ENCODE measurements around the gene ZNF496.

The ZNF496 gene

DNA sequence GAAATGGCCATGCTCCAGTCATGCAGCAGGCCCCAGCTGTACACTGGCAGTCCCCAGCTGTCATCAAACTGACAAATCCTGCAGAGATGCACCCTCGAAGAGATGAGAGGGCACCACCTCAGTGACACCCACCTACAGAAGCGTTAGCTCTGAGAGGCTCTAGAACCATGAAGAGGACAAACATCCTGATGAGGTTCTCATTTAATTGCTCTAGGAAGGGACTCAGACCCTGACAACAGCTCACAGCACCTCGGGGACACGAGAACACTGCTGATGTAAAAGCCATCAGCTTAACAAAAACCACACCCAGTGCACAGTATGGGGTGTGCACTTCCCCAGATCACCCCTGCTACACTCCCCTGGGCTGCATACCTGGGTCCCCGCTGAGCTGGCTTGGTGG, 3.4 kb downstream of the ZNF496 start:
- DNase-seq (ENCODE audit: low read depth, low spot score), result no peak
- H3K9me3 ChIP-seq (ENCODE audit: control insufficient read depth, insufficient read depth, low read length), result no peaks in the 10 kb centered on the region
- WGBS (ENCODE audit: insufficient coverage, insufficient read length), result no CpG with 5 or more reads among the region's 5 CpGs
- H3K36me3 ChIP-seq (ENCODE audit: control insufficient read depth, insufficient read depth, low read length), result peaks cover 17% of the 10 kb centered on the region
- H3K4me1 ChIP-seq (ENCODE audit: control insufficient read depth, insufficient read depth, low read length), result peaks cover 6% of the 10 kb centered on the region
- no peaks in the 10 kb centered on the region for H3K27me3 ChIP-seq (ENCODE audit: control insufficient read depth, insufficient read depth, low read length)
- H3K27ac ChIP-seq (ENCODE audit: low read length), result no peak overlapping the region
- H3K4me3 ChIP-seq (ENCODE audit: low read length), result no peak overlapping the region

DNA sequence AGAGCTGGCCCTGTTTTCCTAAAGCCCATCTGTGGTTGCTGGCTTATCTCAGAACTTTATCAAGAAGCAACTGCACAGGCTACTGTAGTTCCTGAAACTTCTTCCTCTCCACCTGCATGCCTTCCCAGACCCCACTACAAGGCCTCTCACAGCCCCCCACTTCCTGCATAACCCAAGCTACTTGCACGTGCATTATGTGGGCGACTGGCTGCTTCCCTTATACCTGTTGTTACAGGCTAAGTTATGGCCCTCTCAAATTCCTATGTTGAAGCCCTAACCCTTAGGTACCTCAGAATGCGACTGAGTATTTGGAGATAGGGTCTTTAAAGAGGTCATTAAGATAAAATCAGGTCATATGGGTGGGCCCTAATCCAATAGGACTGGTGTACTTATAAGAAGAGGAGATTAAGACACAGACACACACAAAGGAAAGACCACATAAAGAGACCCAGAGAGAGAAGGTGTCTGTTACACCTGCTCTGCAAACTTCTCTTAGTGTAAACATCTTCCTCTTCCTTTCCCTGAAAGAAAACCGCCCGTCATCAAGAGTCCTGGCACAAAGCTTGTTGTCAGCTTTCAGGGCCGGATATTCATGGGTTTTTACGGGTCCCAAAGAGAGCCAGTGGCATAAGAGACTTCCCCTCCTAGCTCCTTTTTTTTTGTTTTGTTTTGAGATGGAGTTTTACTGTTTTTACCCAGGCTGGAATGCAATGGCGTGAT, 5.1 kb downstream of the ZNF496 start:
- no peaks in the 10 kb centered on the region for H3K27me3 ChIP-seq (ENCODE audit: control insufficient read depth, insufficient read depth, low read length)
- H3K4me3 ChIP-seq (ENCODE audit: low read length), result no peak overlapping the region
- DNase-seq (ENCODE audit: low read depth, low spot score), result no peak
- H3K27ac ChIP-seq (ENCODE audit: low read length), result no peak overlapping the region
- H3K4me1 ChIP-seq (ENCODE audit: control insufficient read depth, insufficient read depth, low read length), result peaks cover 3% of the 10 kb centered on the region; the same call in 1 of the 2 replicates
- no peaks in the 10 kb centered on the region for H3K9me3 ChIP-seq (ENCODE audit: control insufficient read depth, insufficient read depth, low read length)
- no CpG with 5 or more reads among the region's 8 CpGs for WGBS (ENCODE audit: insufficient coverage, insufficient read length)
- peaks cover 25% of the 10 kb centered on the region for H3K36me3 ChIP-seq (ENCODE audit: control insufficient read depth, insufficient read depth, low read length)

DNA sequence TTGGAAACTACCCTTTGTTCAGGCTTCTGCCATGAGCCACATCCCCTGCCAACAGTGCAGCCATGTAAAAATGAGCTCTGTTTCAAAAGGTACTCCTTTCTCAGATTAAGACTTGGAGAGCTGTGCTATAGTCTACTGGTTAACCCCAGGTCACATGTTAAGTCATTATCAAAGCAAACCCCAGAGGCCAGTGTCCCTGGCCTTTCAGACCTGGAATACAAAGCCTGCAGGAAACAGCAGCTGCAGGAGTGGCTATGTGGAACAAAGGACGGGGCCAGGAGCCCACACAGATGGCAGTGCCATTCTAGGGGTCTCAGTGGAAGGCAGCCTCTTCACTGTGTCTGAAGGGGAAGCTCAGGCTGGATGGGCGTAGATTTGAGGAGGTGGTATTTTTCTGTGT, 6.7 kb downstream of the ZNF496 start:
- Histone ChIP-seq H3K9me3 (ENCODE audit: control insufficient read depth, insufficient read depth, low read length) (no peaks in the 10 kb centered on the region), H3K4me1 (ENCODE audit: control insufficient read depth, insufficient read depth, low read length) (no peaks in the 10 kb centered on the region), H3K4me3 (ENCODE audit: low read length) (no peak overlapping the region), H3K27ac (ENCODE audit: low read length) (no peak overlapping the region), H3K36me3 (ENCODE audit: control insufficient read depth, insufficient read depth, low read length) (peaks cover 31% of the 10 kb centered on the region), H3K27me3 (ENCODE audit: control insufficient read depth, insufficient read depth, low read length) (no peaks in the 10 kb centered on the region)
- DNase-seq (ENCODE audit: low read depth, low spot score), result no peak
- no CpG with 5 or more reads among the region's 2 CpGs for WGBS (ENCODE audit: insufficient coverage, insufficient read length)

DNA sequence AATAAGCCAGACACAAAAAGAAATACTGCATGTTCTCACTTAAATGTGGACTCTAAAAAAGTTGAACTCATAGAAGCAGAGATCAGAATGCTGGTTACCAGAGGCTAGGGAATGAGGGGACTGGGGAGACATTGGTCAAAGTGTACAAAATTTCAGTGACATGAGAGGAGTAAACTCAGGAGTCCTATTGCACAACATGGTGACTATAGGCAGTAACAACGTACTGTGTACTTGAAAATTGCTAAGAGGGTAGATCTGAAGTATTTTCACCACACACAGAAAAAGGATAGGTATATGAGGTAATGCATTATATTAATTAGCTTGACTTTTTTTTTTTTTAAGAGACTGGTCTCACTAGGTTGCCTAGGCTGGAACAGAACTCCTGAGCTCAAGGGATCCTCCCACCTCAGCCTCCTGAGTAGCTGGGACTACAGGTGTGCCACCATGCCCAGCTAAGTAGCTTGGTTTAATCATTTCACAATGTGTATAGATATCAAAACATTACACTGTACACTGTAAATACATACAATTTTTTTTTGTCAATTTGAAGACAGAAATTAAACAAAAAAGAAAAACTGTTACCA, 7.4 kb downstream of the ZNF496 start:
- no peak overlapping the region for H3K4me3 ChIP-seq (ENCODE audit: low read length)
- no peaks in the 10 kb centered on the region for H3K4me1 ChIP-seq (ENCODE audit: control insufficient read depth, insufficient read depth, low read length)
- H3K27me3 ChIP-seq (ENCODE audit: control insufficient read depth, insufficient read depth, low read length), result no peaks in the 10 kb centered on the region
- DNase-seq (ENCODE audit: low read depth, low spot score), result no peak
- no peaks in the 10 kb centered on the region for H3K9me3 ChIP-seq (ENCODE audit: control insufficient read depth, insufficient read depth, low read length)
- H3K27ac ChIP-seq (ENCODE audit: low read length), result no peak overlapping the region
- H3K36me3 ChIP-seq (ENCODE audit: control insufficient read depth, insufficient read depth, low read length), result peaks cover 28% of the 10 kb centered on the region
- no CpG with 5 or more reads among the region's 1 CpG for WGBS (ENCODE audit: insufficient coverage, insufficient read length)

DNA sequence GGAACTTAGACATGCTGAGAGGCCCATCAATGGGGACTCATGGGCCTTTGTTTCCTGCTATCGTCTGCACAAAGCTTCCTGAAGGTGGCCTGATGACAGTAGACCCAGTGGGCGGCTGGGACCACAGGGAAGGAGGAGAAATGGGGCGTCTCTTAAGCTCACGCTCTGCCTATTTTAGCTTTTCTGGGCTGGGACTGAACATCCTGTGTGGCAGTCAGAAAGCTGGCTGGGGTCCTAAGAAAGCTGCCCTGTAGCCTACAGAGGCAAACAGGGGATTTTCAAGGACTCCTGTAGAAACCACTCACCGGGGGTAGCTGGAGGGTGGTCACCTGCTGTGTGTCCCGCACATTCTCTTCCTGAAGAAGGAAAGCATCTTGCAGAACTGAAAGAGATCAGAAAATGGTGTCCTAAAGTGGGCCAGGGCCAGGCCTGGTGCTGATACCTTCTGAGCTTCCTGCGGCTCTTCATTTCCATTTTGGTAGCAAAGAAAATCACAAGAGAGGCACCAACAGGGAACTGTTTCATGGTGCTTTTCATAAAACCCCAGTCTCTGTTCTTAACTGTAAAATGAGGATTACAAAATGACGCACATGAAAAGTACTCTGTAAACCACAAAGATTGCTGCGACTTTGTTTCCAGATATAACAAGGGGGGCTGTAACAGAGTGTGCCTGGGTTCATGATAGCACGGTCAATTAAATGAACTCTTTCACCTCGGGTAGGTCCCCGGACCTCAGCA, 8.6 kb downstream of the ZNF496 start:
- Histone ChIP-seq H3K4me1 (ENCODE audit: control insufficient read depth, insufficient read depth, low read length) (no peaks in the 10 kb centered on the region), H3K9me3 (ENCODE audit: control insufficient read depth, insufficient read depth, low read length) (no peaks in the 10 kb centered on the region), H3K27ac (ENCODE audit: low read length) (no peak overlapping the region), H3K4me3 (ENCODE audit: low read length) (no peak overlapping the region), H3K36me3 (ENCODE audit: control insufficient read depth, insufficient read depth, low read length) (peaks cover 15% of the 10 kb centered on the region; the same call in 1 of the 2 replicates), H3K27me3 (ENCODE audit: control insufficient read depth, insufficient read depth, low read length) (no peaks in the 10 kb centered on the region)
- DNase-seq (ENCODE audit: low read depth, low spot score), result no peak
- WGBS (ENCODE audit: insufficient coverage, insufficient read length), result no CpG with 5 or more reads among the region's 12 CpGs

DNA sequence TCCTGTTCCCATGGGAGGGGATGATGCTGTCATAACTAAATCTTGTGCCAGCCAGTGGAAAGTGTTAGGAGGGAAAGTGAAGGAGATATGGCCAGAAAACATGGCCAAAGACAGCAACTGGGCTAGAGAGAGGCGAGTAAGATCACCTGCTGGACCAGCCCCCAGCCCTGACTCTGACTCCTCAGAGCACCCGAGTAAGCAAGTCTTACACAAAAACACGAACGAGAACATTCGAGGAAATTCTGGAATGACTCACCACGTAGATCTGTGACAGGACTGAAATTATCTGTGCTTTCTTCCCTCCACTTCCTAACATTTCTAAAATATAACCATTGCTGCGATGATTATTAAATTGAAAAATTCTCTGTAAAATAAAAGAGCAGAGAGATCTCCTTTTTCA, 9.2 kb downstream of the ZNF496 start:
- no CpG with 5 or more reads among the region's 7 CpGs for WGBS (ENCODE audit: insufficient coverage, insufficient read length)
- H3K4me1 ChIP-seq (ENCODE audit: control insufficient read depth, insufficient read depth, low read length), result no peaks in the 10 kb centered on the region
- peaks cover 14% of the 10 kb centered on the region; the same call in 1 of the 2 replicates for H3K36me3 ChIP-seq (ENCODE audit: control insufficient read depth, insufficient read depth, low read length)
- DNase-seq (ENCODE audit: low read depth, low spot score), result no peak
- no peaks in the 10 kb centered on the region for H3K27me3 ChIP-seq (ENCODE audit: control insufficient read depth, insufficient read depth, low read length)
- no peaks in the 10 kb centered on the region for H3K9me3 ChIP-seq (ENCODE audit: control insufficient read depth, insufficient read depth, low read length)
- no peak overlapping the region for H3K27ac ChIP-seq (ENCODE audit: low read length)
- no peak overlapping the region for H3K4me3 ChIP-seq (ENCODE audit: low read length)

DNA sequence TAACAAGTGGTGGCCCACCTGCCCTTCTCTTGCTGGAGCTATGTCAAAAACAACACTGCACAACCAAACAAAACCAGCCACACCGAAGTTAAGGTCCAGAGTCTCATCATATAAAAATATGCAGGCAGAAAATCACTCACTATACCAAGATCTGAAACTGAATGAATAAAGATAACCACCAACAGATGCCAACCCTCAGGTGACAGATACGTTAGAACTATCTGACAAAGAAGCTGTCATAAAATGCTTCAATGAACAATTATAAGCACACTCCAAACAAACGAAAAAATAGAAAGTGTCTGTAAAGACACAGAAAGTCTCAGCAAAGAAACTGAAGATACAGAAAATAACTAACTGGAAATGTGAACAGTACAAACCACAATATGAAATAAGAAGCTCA, 14.0 kb downstream of the ZNF496 start:
- Histone ChIP-seq H3K9me3 (ENCODE audit: control insufficient read depth, insufficient read depth, low read length) (no peaks in the 10 kb centered on the region), H3K4me3 (ENCODE audit: low read length) (no peak overlapping the region), H3K27ac (ENCODE audit: low read length) (no peak overlapping the region), H3K27me3 (ENCODE audit: control insufficient read depth, insufficient read depth, low read length) (no peaks in the 10 kb centered on the region), H3K36me3 (ENCODE audit: control insufficient read depth, insufficient read depth, low read length) (peaks cover 22% of the 10 kb centered on the region; the same call in 1 of the 2 replicates), H3K4me1 (ENCODE audit: control insufficient read depth, insufficient read depth, low read length) (no peaks in the 10 kb centered on the region)
- no peak for DNase-seq (ENCODE audit: low read depth, low spot score)
- WGBS (ENCODE audit: insufficient coverage, insufficient read length), result no CpG with 5 or more reads among the region's 3 CpGs

DNA sequence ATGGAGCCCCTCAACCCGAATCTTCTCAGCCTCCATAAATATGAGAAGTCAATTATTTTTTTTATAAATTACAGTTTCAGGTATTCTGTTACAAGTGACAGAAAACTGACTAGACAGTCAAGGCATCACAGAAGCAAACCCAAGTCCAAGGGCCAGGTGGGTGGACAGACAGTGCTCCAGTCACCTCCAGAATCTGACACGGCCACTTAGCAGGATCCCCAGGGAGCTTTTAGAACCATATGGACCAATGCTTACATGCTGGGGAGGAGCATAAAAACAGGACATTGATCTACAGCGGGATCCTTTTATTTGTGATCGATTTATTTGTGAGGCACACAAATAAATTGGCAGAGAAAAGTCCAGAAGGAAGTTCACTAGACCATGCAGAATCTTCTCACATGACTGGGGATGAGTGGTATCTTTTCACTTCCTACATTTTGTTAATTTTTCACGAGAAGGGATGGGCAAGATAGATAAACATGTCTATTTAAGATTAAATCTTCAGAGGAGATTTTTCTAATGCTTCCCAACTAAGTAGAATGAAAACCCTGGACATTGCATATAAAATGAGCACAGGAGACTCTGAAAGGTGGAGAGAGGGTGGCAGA, 15.0 kb downstream of the ZNF496 start:
- H3K36me3 ChIP-seq (ENCODE audit: control insufficient read depth, insufficient read depth, low read length), result peaks cover 14% of the 10 kb centered on the region; the same call in 1 of the 2 replicates
- no peaks in the 10 kb centered on the region for H3K9me3 ChIP-seq (ENCODE audit: control insufficient read depth, insufficient read depth, low read length)
- H3K4me1 ChIP-seq (ENCODE audit: control insufficient read depth, insufficient read depth, low read length), result no peaks in the 10 kb centered on the region
- H3K4me3 ChIP-seq (ENCODE audit: low read length), result no peak overlapping the region
- H3K27ac ChIP-seq (ENCODE audit: low read length), result no peak overlapping the region
- H3K27me3 ChIP-seq (ENCODE audit: control insufficient read depth, insufficient read depth, low read length), result no peaks in the 10 kb centered on the region
- WGBS (ENCODE audit: insufficient coverage, insufficient read length), result no CpG with 5 or more reads among the region's 5 CpGs
- no peak for DNase-seq (ENCODE audit: low read depth, low spot score)

DNA sequence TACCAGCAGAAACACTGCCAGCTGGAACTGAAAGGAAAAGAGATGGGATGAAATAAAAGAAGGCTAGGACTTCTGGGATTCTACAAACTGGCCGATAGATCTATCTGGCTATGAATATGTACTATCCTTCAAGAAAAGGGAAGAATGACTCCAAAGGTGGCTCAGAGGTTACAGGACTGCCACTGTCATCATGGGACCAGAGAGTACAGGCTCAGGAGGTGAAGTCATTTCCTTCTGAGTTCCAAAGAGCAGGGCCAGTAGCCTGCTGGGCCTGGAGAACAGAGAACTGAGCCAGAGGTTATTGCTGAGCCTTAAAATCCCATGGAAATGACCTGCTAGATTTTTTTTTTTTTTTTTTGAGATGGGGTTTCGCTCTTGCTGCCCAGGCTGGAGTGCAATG, 27.6 kb downstream of the ZNF496 start:
- DNase-seq (ENCODE audit: low read depth, low spot score), result no peak
- H3K36me3 ChIP-seq (ENCODE audit: control insufficient read depth, insufficient read depth, low read length), result peaks cover 41% of the 10 kb centered on the region
- H3K4me1 ChIP-seq (ENCODE audit: control insufficient read depth, insufficient read depth, low read length), result peaks cover 4% of the 10 kb centered on the region
- H3K27ac ChIP-seq (ENCODE audit: low read length), result no peak overlapping the region
- H3K4me3 ChIP-seq (ENCODE audit: low read length), result no peak overlapping the region
- no CpG with 5 or more reads among the region's 2 CpGs for WGBS (ENCODE audit: insufficient coverage, insufficient read length)
- no peaks in the 10 kb centered on the region for H3K9me3 ChIP-seq (ENCODE audit: control insufficient read depth, insufficient read depth, low read length)
- no peaks in the 10 kb centered on the region for H3K27me3 ChIP-seq (ENCODE audit: control insufficient read depth, insufficient read depth, low read length)

DNA sequence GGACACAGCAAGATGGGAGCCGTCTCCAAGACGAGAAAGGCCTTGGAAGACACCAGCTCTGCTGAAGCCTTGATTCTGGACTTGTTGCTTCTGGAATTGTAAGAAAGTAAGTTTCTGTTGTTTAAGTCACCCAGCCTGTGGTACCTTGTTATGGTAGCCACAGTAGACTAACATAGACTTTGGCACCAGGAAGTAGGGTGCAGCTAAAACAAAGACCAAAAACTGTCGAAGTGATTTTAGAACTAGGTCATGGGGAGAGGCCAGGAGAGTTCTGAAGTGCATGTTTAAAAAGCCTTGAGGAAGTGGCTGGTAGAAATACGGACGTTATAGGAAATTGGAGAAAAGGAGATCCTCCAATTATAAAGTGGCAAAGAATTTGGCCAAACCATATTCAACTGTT, 28.5 kb downstream of the ZNF496 start:
- DNase-seq (ENCODE audit: low read depth, low spot score), result no peak
- Histone ChIP-seq H3K9me3 (ENCODE audit: control insufficient read depth, insufficient read depth, low read length) (no peaks in the 10 kb centered on the region), H3K27me3 (ENCODE audit: control insufficient read depth, insufficient read depth, low read length) (no peaks in the 10 kb centered on the region), H3K4me1 (ENCODE audit: control insufficient read depth, insufficient read depth, low read length) (peaks cover 7% of the 10 kb centered on the region), H3K36me3 (ENCODE audit: control insufficient read depth, insufficient read depth, low read length) (peaks cover 34% of the 10 kb centered on the region), H3K4me3 (ENCODE audit: low read length) (no peak overlapping the region), H3K27ac (ENCODE audit: low read length) (no peak overlapping the region)
- no CpG with 5 or more reads among the region's 5 CpGs for WGBS (ENCODE audit: insufficient coverage, insufficient read length)

Measured in iPS DF 6.9 (cell line).